ENCODE data around the gene SNX13.

The SNX13 gene

DNA sequence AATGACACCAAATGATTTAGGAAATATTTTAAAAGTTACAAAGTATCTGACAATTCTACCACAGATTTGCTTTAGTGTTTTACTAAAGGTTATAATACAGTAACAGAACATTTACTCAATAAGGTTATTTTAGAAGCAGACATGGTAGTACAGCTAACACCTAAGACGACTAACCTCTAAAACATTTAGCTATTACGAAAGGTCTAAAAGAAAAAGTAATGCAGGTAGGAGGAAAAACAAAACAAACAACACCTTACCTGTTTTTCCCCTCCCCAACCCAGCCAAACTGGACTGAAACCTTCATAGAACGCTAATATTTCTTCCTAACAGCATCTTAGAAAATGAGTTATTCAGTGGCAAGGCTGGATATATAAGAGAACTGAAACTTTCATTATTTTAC is 111.3 kb downstream of the SNX13 start:
- Histone ChIP-seq H4K20me1 (ENCODE audit: insufficient read depth) (no peaks in the 10 kb centered on the region), H3K36me3 (ENCODE audit: insufficient read depth) (no peaks in the 10 kb centered on the region), H2AFZ (ENCODE audit: low read depth) (no peak overlapping the region), H3K4me3 (IDR thresholded peaks at IDR 0.05; ENCODE audit: insufficient read depth, low read depth, low read length) (no peak overlapping the region), H3K4me1 (ENCODE audit: low read depth, poor library complexity, severe bottlenecking) (peaks cover 3% of the 10 kb centered on the region), H3K9ac (no peak overlapping the region), H3K4me2 (no peak overlapping the region), H3K27ac (no peak overlapping the region), H3K79me2 (ENCODE audit: insufficient read depth, low read depth) (no peaks in the 10 kb centered on the region), H3K27me3 (ENCODE audit: insufficient read depth, low read depth) (no peaks in the 10 kb centered on the region)
- TF ChIP-seq, protein P1, sequence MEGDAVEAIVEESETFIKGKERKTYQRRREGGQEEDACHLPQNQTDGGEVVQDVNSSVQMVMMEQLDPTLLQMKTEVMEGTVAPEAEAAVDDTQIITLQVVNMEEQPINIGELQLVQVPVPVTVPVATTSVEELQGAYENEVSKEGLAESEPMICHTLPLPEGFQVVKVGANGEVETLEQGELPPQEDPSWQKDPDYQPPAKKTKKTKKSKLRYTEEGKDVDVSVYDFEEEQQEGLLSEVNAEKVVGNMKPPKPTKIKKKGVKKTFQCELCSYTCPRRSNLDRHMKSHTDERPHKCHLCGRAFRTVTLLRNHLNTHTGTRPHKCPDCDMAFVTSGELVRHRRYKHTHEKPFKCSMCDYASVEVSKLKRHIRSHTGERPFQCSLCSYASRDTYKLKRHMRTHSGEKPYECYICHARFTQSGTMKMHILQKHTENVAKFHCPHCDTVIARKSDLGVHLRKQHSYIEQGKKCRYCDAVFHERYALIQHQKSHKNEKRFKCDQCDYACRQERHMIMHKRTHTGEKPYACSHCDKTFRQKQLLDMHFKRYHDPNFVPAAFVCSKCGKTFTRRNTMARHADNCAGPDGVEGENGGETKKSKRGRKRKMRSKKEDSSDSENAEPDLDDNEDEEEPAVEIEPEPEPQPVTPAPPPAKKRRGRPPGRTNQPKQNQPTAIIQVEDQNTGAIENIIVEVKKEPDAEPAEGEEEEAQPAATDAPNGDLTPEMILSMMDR (conservative IDR thresholded peaks at IDR 0.05; ENCODE audit: low read depth, low read length) = no peak

DNA sequence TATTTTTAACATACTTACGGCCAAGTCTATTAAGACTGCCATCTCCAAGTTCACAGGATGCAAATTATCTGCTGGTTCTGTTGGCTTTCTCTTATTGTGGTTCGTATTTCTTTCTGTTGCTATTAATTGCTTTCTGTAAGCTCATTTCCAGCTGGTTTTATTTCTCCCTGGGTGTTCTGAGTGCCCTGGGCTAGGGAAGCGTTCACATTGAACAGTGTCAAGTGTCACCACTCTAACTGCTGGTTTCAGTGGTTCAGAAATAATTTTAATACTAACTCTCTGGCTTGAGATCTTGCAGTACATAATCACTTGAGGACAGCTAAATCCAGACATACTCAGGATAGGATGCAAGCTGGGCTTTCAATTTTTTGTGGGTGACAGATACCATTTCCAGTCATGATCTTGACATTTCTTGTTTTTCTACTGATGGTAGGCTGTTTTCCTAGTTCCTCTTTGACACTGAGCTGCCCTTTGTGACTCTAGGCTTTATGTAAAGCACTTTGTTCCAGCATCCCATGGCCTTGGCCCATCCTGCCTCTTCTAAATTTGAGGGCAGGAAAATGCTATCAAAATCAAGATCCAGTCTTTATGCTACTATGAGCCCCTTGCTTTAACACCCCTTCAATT is 117.6 kb downstream of the SNX13 start:
- peaks cover 15% of the 10 kb centered on the region for H3K4me1 ChIP-seq (ENCODE audit: low read depth, poor library complexity, severe bottlenecking)
- no peak overlapping the region for H3K9ac ChIP-seq
- no peak overlapping the region for H3K4me3 ChIP-seq (IDR thresholded peaks at IDR 0.05; ENCODE audit: insufficient read depth, low read depth, low read length)
- no peak overlapping the region for H2AFZ ChIP-seq (ENCODE audit: low read depth)
- no peaks in the 10 kb centered on the region for H3K27me3 ChIP-seq (ENCODE audit: insufficient read depth, low read depth)
- H3K4me2 ChIP-seq = no peak overlapping the region
- no peaks in the 10 kb centered on the region for H4K20me1 ChIP-seq (ENCODE audit: insufficient read depth)
- H3K27ac ChIP-seq = no peak overlapping the region; the same call in 1 of the 2 replicates
- TF ChIP-seq, protein P1 (conservative IDR thresholded peaks at IDR 0.05; ENCODE audit: low read depth, low read length) = no peak
- H3K36me3 ChIP-seq (ENCODE audit: insufficient read depth) = no peaks in the 10 kb centered on the region
- H3K79me2 ChIP-seq (ENCODE audit: insufficient read depth, low read depth) = no peaks in the 10 kb centered on the region

DNA sequence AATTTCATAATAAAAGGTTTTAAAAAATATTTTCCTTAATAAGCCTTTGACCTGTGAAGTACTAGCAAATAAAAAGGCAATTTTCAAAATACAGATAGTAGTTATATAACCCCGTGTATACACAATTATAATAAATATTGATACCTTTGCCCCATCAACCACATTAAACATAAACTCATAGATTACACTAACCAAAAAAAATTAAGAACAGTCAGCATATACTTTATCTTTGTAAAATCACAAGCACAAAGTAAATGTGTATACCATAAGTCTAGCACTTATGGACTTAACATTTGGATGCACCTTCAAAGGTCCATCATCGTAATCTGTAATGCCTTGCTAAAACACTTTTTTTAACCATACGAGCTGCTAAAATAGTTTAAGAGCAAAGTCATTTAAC is 123.4 kb downstream of the SNX13 start:
- no peak overlapping the region for H3K4me2 ChIP-seq
- no peak overlapping the region for H3K27ac ChIP-seq
- TF ChIP-seq, protein P1 (conservative IDR thresholded peaks at IDR 0.05; ENCODE audit: low read depth, low read length) = no peak
- H2AFZ ChIP-seq (ENCODE audit: low read depth) = no peak overlapping the region
- no peak overlapping the region for H3K9ac ChIP-seq
- no peaks in the 10 kb centered on the region for H3K79me2 ChIP-seq (ENCODE audit: insufficient read depth, low read depth)
- no peaks in the 10 kb centered on the region for H3K27me3 ChIP-seq (ENCODE audit: insufficient read depth, low read depth)
- no peaks in the 10 kb centered on the region for H3K4me1 ChIP-seq (ENCODE audit: low read depth, poor library complexity, severe bottlenecking)
- H3K4me3 ChIP-seq (IDR thresholded peaks at IDR 0.05; ENCODE audit: insufficient read depth, low read depth, low read length) = no peak overlapping the region
- no peaks in the 10 kb centered on the region for H4K20me1 ChIP-seq (ENCODE audit: insufficient read depth)
- no peaks in the 10 kb centered on the region for H3K36me3 ChIP-seq (ENCODE audit: insufficient read depth)

DNA sequence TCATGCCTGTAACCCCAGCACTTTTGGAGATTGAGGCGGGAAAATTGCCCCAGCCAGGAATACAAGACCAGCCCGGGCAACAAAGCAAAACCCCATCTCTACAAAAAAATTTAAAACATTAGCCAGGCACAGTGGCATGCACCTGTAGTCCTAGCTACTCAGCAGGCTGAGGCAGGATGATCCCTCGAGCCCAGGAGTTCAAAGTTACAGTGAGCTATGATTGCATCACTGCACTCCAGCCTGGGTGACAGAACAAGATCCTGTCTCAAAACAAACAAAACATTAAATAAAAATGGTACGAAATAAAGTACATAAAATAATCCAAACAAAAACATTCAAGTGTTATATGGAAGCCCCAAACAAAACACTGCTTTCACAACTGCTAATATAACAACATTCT is 125.0 kb downstream of the SNX13 start:
- no peak overlapping the region for H3K9ac ChIP-seq
- no peak overlapping the region for H3K27ac ChIP-seq
- H3K4me3 ChIP-seq (IDR thresholded peaks at IDR 0.05; ENCODE audit: insufficient read depth, low read depth, low read length) = no peak overlapping the region
- no peak overlapping the region for H3K4me2 ChIP-seq
- H4K20me1 ChIP-seq (ENCODE audit: insufficient read depth) = no peaks in the 10 kb centered on the region
- no peak overlapping the region for H2AFZ ChIP-seq (ENCODE audit: low read depth)
- TF ChIP-seq, protein P1 (conservative IDR thresholded peaks at IDR 0.05; ENCODE audit: low read depth, low read length) = no peak
- H3K27me3 ChIP-seq (ENCODE audit: insufficient read depth, low read depth) = no peaks in the 10 kb centered on the region
- H3K36me3 ChIP-seq (ENCODE audit: insufficient read depth) = no peaks in the 10 kb centered on the region
- H3K4me1 ChIP-seq (ENCODE audit: low read depth, poor library complexity, severe bottlenecking) = no peaks in the 10 kb centered on the region
- H3K79me2 ChIP-seq (ENCODE audit: insufficient read depth, low read depth) = no peaks in the 10 kb centered on the region

All from KMS-11 (cell line).